ENCODE data around the gene PLXNA2.

The PLXNA2 gene

DNA sequence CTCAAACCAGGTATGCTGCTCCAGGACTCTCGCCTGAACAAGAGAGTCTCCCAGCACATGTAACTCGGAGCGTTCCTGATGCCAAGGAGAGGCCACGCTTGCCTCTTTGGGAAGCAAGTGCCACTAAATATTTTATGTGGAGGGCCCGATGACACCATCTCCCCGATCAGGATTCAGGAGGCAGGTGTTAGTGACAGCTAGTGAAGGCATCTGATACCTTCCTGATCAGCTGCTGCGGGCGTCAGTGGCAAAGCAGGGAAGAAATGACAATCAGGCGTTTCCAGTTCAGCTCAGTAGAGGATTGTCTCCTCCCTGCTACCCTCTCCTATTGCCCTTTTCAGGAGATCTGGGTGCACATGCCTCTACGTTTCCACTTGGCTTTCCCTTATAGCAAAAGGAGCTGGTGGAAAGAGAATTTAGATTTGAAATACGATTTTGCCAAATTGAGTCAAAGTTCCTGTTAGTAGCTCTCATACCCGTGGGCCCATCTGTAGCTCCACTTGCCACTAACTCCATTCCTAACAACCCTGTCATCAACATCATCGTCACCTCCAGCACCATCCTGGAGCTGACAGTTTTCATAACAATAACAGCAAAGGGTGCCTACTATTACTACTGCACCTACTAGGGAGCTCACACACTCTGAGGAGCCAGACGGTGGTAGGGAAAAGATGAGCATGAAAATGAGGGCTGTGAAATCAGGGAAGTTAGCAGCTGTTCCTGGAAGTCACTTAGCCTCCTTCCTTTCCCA, 21.6 kb downstream of the PLXNA2 start:
- no peaks in the 10 kb centered on the region for H3K36me3 ChIP-seq (replicated peaks in 1 of 2; ENCODE audit: control insufficient read depth in 2 of 2, insufficient read depth in 2 of 2, low read length in 2 of 2)
- no peak overlapping the region for H3K4ac ChIP-seq (ENCODE audit: low read length)
- no peak overlapping the region for H4K91ac ChIP-seq (ENCODE audit: low read depth, low read length, poor library complexity)
- no peak overlapping the region for H4K8ac ChIP-seq (ENCODE audit: low read depth, low read length)
- no peak overlapping the region for H3K23ac ChIP-seq (ENCODE audit: low read depth, low read length, poor library complexity)
- no peak overlapping the region for H2BK5ac ChIP-seq (ENCODE audit: low read length)
- H3K9ac ChIP-seq (ENCODE audit: low read depth, low read length, poor library complexity) = no peak overlapping the region
- no peaks in the 10 kb centered on the region for H3K27me3 ChIP-seq (ENCODE audit: control insufficient read depth in 3 of 3, insufficient read depth in 3 of 3, low read depth in 1 of 3, low read length in 3 of 3)
- DNase-seq (ENCODE audit: low spot score) = no peak
- H2AFZ ChIP-seq (ENCODE audit: low read length) = no peak overlapping the region
- no CpG with 5 or more reads among the region's 14 CpGs for WGBS, 2 donors (ENCODE audit: extremely low coverage in 2 of 2, insufficient read length in 2 of 2, insufficient replicate concordance in 1 of 2)
- no peak overlapping the region for H3K27ac ChIP-seq (replicated peaks; ENCODE audit: low read length)
- H3K9me3 ChIP-seq (replicated peaks in 1 of 2; ENCODE audit: control insufficient read depth in 2 of 2, insufficient read depth in 1 of 2, low read depth in 1 of 2, low read length in 2 of 2) = no peaks in the 10 kb centered on the region
- peaks cover 8 to 12% of the 10 kb centered on the region in 2 donors for H3K4me1 ChIP-seq (ENCODE audit: control insufficient read depth in 2 of 2, insufficient read depth in 1 of 2, low read depth in 1 of 2, low read length in 2 of 2)
- H3K14ac ChIP-seq (ENCODE audit: low read length) = no peak overlapping the region
- H3K18ac ChIP-seq (ENCODE audit: low read length) = no peak overlapping the region
- H2BK120ac ChIP-seq (ENCODE audit: low read depth, low read length) = no peak overlapping the region
- H3K4me2 ChIP-seq (ENCODE audit: insufficient read depth, low read length, poor library complexity, severe bottlenecking) = no peak overlapping the region
- no peak overlapping the region for H2AK5ac ChIP-seq (ENCODE audit: low read depth, low read length)
- no peak overlapping the region for H2BK12ac ChIP-seq (ENCODE audit: low read length)
- no peak overlapping the region for H2BK15ac ChIP-seq (ENCODE audit: low read length)
- H3K79me1 ChIP-seq (ENCODE audit: low read depth, low read length) = no peaks in the 10 kb centered on the region
- no peak overlapping the region for H3K4me3 ChIP-seq (ENCODE audit: low read length in 2 of 2)

DNA sequence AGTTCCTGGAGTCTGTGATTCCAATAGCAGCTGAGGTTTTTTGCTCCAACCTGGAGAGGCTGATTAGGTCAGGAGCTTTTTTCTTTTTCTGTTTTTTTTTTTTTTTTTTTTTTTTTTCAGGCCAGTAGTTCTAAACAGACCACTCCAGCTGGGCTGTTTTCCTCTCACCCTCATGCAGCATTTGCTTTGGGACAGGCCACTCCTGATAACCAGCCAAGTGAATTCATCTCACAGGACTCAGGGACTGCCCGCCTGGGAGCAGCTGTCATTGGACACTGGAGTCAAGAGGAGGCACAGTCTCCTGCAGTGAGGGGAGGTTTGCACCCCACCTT, 22.9 kb downstream of the PLXNA2 start:
- Histone ChIP-seq H3K4me1 (ENCODE audit: control insufficient read depth in 2 of 2, insufficient read depth in 1 of 2, low read depth in 1 of 2, low read length in 2 of 2) (peaks cover under 1 to 12% of the 10 kb centered on the region in 2 donors), H3K4me2 (ENCODE audit: insufficient read depth, low read length, poor library complexity, severe bottlenecking) (no peak overlapping the region), H3K27me3 (ENCODE audit: control insufficient read depth in 3 of 3, insufficient read depth in 3 of 3, low read depth in 1 of 3, low read length in 3 of 3) (no peaks in the 10 kb centered on the region), H3K14ac (ENCODE audit: low read length) (no peak overlapping the region), H3K18ac (ENCODE audit: low read length) (no peak overlapping the region), H2BK12ac (ENCODE audit: low read length) (no peak overlapping the region), H3K4ac (ENCODE audit: low read length) (no peak overlapping the region), H2BK15ac (ENCODE audit: low read length) (no peak overlapping the region), H4K8ac (ENCODE audit: low read depth, low read length) (no peak overlapping the region), H3K9me3 (replicated peaks in 1 of 2; ENCODE audit: control insufficient read depth in 2 of 2, insufficient read depth in 1 of 2, low read depth in 1 of 2, low read length in 2 of 2) (peaks cover 0 to 3% of the 10 kb centered on the region in 2 donors), H2BK5ac (ENCODE audit: low read length) (no peak overlapping the region), H3K36me3 (replicated peaks in 1 of 2; ENCODE audit: control insufficient read depth in 2 of 2, insufficient read depth in 2 of 2, low read length in 2 of 2) (peaks cover 0 to 12% of the 10 kb centered on the region in 2 donors), H2BK120ac (ENCODE audit: low read depth, low read length) (no peak overlapping the region), H4K91ac (ENCODE audit: low read depth, low read length, poor library complexity) (no peak overlapping the region), H2AFZ (ENCODE audit: low read length) (no peak overlapping the region), H3K27ac (replicated peaks; ENCODE audit: low read length) (no peak overlapping the region), H2AK5ac (ENCODE audit: low read depth, low read length) (no peak overlapping the region), H3K9ac (ENCODE audit: low read depth, low read length, poor library complexity) (no peak overlapping the region), H3K4me3 (ENCODE audit: low read length in 2 of 2) (no peak overlapping the region), H3K23ac (ENCODE audit: low read depth, low read length, poor library complexity) (no peak overlapping the region), H3K79me1 (ENCODE audit: low read depth, low read length) (no peaks in the 10 kb centered on the region)
- WGBS, 2 donors (ENCODE audit: extremely low coverage in 2 of 2, insufficient read length in 2 of 2, insufficient replicate concordance in 1 of 2) = no CpG with 5 or more reads among the region's 1 CpG
- no peak for DNase-seq (ENCODE audit: low spot score)

DNA sequence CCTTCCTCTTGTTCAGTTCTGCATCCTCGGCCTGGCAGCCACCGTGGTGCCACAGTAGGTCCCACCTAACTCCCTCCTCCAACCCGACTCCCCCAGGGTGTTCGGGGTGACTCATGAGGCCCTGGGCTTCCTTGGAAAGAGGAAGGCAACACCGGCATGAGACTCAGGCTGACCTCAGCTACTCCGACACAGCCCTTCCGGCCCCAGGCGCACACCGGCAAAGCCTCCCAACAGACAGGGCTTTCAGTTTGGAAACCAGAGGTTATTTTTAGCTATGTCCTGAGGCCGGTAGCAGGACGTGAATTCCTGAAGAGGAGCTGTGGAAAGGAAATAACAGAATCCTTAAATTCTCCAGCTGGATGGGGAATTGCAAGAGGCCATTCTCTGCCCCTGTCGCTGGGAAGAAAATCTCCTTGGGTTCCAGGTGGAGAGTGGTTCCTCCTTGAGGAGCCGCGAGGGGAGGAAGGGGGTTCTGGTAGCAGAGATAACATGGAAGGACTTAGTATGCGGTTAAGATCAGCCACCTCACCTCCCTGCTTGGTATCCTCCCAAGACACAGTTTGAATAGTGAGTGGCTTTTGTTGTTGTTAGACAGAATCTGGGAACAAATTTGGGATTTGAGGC, 24.4 kb downstream of the PLXNA2 start:
- no peak overlapping the region for H3K4me2 ChIP-seq (ENCODE audit: insufficient read depth, low read length, poor library complexity, severe bottlenecking)
- H3K14ac ChIP-seq (ENCODE audit: low read length) = no peak overlapping the region
- H2BK12ac ChIP-seq (ENCODE audit: low read length) = no peak overlapping the region
- no peak overlapping the region for H2BK15ac ChIP-seq (ENCODE audit: low read length)
- WGBS, 2 donors (ENCODE audit: extremely low coverage in 2 of 2, insufficient read length in 2 of 2, insufficient replicate concordance in 1 of 2) = no CpG with 5 or more reads among the region's 15 CpGs
- no peak overlapping the region for H3K18ac ChIP-seq (ENCODE audit: low read length)
- no peaks in the 10 kb centered on the region for H3K27me3 ChIP-seq (ENCODE audit: control insufficient read depth in 3 of 3, insufficient read depth in 3 of 3, low read depth in 1 of 3, low read length in 3 of 3)
- H3K9me3 ChIP-seq (replicated peaks in 1 of 2; ENCODE audit: control insufficient read depth in 2 of 2, insufficient read depth in 1 of 2, low read depth in 1 of 2, low read length in 2 of 2) = peaks cover 0 to 3% of the 10 kb centered on the region in 2 donors
- H2AFZ ChIP-seq (ENCODE audit: low read length) = no peak overlapping the region
- no peak overlapping the region for H4K91ac ChIP-seq (ENCODE audit: low read depth, low read length, poor library complexity)
- no peak overlapping the region for H3K4ac ChIP-seq (ENCODE audit: low read length)
- H3K23ac ChIP-seq (ENCODE audit: low read depth, low read length, poor library complexity) = no peak overlapping the region
- no peak overlapping the region for H2BK5ac ChIP-seq (ENCODE audit: low read length)
- peaks cover 0 to 12% of the 10 kb centered on the region in 2 donors for H3K4me1 ChIP-seq (ENCODE audit: control insufficient read depth in 2 of 2, insufficient read depth in 1 of 2, low read depth in 1 of 2, low read length in 2 of 2)
- peaks cover 0 to 17% of the 10 kb centered on the region in 2 donors for H3K36me3 ChIP-seq (replicated peaks in 1 of 2; ENCODE audit: control insufficient read depth in 2 of 2, insufficient read depth in 2 of 2, low read length in 2 of 2)
- H2BK120ac ChIP-seq (ENCODE audit: low read depth, low read length) = no peak overlapping the region
- no peak overlapping the region for H3K4me3 ChIP-seq (ENCODE audit: low read length in 2 of 2)
- peak overlapping the region; percentile 27 for H2AK5ac ChIP-seq (ENCODE audit: low read depth, low read length)
- H4K8ac ChIP-seq (ENCODE audit: low read depth, low read length) = no peak overlapping the region
- no peak overlapping the region for H3K9ac ChIP-seq (ENCODE audit: low read depth, low read length, poor library complexity)
- H3K27ac ChIP-seq (replicated peaks; ENCODE audit: low read length) = no peak overlapping the region
- H3K79me1 ChIP-seq (ENCODE audit: low read depth, low read length) = no peaks in the 10 kb centered on the region
- DNase-seq (ENCODE audit: low spot score) = no peak

DNA sequence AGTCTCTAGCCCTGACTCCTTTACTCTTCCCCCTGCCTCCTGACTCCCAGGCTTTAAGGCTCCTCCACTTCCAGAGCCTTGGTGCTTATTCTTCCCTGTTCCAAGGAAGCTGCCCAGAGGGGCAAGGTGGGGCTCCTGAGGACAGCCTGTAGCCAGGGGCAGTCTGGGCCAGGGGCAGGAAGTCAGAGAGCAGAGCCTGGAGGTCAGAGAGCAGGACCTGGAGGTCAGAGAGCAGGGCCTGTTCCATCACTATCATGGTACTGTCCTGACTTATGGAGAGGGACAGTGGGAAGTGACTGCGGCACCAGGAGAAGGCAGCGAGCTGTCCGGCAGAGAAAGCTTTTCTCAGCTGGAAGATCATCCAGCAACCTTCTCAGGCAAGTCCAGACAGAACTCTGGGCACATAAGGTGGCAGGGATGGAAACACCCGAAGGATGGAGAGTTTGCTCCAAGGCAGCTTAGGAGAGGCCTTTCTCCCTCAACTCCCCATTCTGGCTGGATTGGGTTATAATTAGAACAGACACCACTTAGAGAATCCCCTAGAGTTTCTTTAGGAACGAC, 25.0 kb downstream of the PLXNA2 start:
- Histone ChIP-seq H2BK15ac (ENCODE audit: low read length) (no peak overlapping the region), H3K4ac (ENCODE audit: low read length) (no peak overlapping the region), H3K79me1 (ENCODE audit: low read depth, low read length) (no peaks in the 10 kb centered on the region), H3K9ac (ENCODE audit: low read depth, low read length, poor library complexity) (no peak overlapping the region), H3K18ac (ENCODE audit: low read length) (peak overlapping the region; percentile 46), H2BK12ac (ENCODE audit: low read length) (no peak overlapping the region), H4K91ac (ENCODE audit: low read depth, low read length, poor library complexity) (no peak overlapping the region), H2BK5ac (ENCODE audit: low read length) (no peak overlapping the region), H2AFZ (ENCODE audit: low read length) (no peak overlapping the region), H2AK5ac (ENCODE audit: low read depth, low read length) (peak overlapping the region; percentile 53), H3K27me3 (ENCODE audit: control insufficient read depth in 3 of 3, insufficient read depth in 3 of 3, low read depth in 1 of 3, low read length in 3 of 3) (no peaks in the 10 kb centered on the region), H3K23ac (ENCODE audit: low read depth, low read length, poor library complexity) (no peak overlapping the region), H3K27ac (replicated peaks; ENCODE audit: low read length) (no peak overlapping the region), H2BK120ac (ENCODE audit: low read depth, low read length) (no peak overlapping the region), H3K9me3 (replicated peaks in 1 of 2; ENCODE audit: control insufficient read depth in 2 of 2, insufficient read depth in 1 of 2, low read depth in 1 of 2, low read length in 2 of 2) (peaks cover 0 to 3% of the 10 kb centered on the region in 2 donors), H3K4me2 (ENCODE audit: insufficient read depth, low read length, poor library complexity, severe bottlenecking) (no peak overlapping the region), H3K14ac (ENCODE audit: low read length) (no peak overlapping the region), H3K4me1 (ENCODE audit: control insufficient read depth in 2 of 2, insufficient read depth in 1 of 2, low read depth in 1 of 2, low read length in 2 of 2) (peaks cover 0 to 12% of the 10 kb centered on the region in 2 donors), H4K8ac (ENCODE audit: low read depth, low read length) (no peak overlapping the region), H3K36me3 (replicated peaks in 1 of 2; ENCODE audit: control insufficient read depth in 2 of 2, insufficient read depth in 2 of 2, low read length in 2 of 2) (peaks cover 0 to 17% of the 10 kb centered on the region in 2 donors), H3K4me3 (ENCODE audit: low read length in 2 of 2) (no peak overlapping the region)
- WGBS, 2 donors (ENCODE audit: extremely low coverage in 2 of 2, insufficient read length in 2 of 2, insufficient replicate concordance in 1 of 2) = no CpG with 5 or more reads among the region's 5 CpGs
- no peak for DNase-seq (ENCODE audit: low spot score)

Measured in neuronal stem cell (in vitro differentiated cells).